ENCODE results near the gene MIOX.

DNA sequence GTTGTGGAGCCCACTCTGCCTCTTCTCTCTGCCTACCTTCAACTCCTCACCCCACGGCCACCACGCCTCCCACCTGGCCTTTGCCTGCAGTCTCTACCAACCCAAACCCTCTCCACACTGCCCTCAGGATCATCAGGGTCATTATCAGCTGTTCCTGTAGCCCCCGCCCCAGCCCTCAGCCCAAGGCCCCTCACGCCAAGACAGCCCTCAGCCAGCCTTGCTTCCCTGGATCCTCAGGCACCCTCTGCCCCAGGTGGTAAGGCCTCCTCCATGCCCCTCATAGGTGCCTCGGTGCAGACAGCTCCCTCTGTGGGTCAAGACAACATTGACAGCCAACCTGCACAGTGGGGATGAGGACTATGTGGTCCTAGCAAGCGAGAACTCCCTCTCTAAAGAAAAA lies 13.6 kb upstream of the MIOX start:
- TF ChIP-seq, protein P1, sequence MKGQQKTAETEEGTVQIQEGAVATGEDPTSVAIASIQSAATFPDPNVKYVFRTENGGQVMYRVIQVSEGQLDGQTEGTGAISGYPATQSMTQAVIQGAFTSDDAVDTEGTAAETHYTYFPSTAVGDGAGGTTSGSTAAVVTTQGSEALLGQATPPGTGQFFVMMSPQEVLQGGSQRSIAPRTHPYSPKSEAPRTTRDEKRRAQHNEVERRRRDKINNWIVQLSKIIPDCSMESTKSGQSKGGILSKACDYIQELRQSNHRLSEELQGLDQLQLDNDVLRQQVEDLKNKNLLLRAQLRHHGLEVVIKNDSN (IDR thresholded peaks at IDR 0.05), result no peak
- TF ChIP-seq TCF12 (IDR thresholded peaks at IDR 0.05; ENCODE audit: low read depth) (no peak), CEBPB (IDR thresholded peaks at IDR 0.05) (no peak), YY1 (IDR thresholded peaks at IDR 0.05; ENCODE audit: low read depth) (no peak), EP300 (IDR thresholded peaks at IDR 0.05; ENCODE audit: borderline replicate concordance) (no peak), TAF1 (IDR thresholded peaks at IDR 0.05; ENCODE audit: low read depth) (no peak), CREB1 (IDR thresholded peaks at IDR 0.05; ENCODE audit: low read depth) (no peak), RAD21 (IDR thresholded peaks at IDR 0.05; ENCODE audit: low read depth) (peak; percentile 24; the same call in 1 of the 2 replicates), FOXM1 (IDR thresholded peaks at IDR 0.05; ENCODE audit: borderline replicate concordance, low read depth) (no peak), ZBTB7A (IDR thresholded peaks at IDR 0.05; ENCODE audit: low read depth) (no peak)
- TF ChIP-seq, protein P2, sequence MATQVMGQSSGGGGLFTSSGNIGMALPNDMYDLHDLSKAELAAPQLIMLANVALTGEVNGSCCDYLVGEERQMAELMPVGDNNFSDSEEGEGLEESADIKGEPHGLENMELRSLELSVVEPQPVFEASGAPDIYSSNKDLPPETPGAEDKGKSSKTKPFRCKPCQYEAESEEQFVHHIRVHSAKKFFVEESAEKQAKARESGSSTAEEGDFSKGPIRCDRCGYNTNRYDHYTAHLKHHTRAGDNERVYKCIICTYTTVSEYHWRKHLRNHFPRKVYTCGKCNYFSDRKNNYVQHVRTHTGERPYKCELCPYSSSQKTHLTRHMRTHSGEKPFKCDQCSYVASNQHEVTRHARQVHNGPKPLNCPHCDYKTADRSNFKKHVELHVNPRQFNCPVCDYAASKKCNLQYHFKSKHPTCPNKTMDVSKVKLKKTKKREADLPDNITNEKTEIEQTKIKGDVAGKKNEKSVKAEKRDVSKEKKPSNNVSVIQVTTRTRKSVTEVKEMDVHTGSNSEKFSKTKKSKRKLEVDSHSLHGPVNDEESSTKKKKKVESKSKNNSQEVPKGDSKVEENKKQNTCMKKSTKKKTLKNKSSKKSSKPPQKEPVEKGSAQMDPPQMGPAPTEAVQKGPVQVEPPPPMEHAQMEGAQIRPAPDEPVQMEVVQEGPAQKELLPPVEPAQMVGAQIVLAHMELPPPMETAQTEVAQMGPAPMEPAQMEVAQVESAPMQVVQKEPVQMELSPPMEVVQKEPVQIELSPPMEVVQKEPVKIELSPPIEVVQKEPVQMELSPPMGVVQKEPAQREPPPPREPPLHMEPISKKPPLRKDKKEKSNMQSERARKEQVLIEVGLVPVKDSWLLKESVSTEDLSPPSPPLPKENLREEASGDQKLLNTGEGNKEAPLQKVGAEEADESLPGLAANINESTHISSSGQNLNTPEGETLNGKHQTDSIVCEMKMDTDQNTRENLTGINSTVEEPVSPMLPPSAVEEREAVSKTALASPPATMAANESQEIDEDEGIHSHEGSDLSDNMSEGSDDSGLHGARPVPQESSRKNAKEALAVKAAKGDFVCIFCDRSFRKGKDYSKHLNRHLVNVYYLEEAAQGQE (IDR thresholded peaks at IDR 0.05; ENCODE audit: low read depth), result no peak
- TF ChIP-seq, protein P3, sequence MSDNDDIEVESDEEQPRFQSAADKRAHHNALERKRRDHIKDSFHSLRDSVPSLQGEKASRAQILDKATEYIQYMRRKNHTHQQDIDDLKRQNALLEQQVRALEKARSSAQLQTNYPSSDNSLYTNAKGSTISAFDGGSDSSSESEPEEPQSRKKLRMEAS (IDR thresholded peaks at IDR 0.05), result no peak

Measured in Ishikawa (cell line).